Osteocyte (in vitro differentiated cells): ENCODE results near the gene PYROXD2. TPM values are rescaled to one million over a fixed set of nuclear protein-coding genes. Genes with fewer than 3 reads are reported as not detected.
A peak's percentile ranks its signal among the peaks of the same experiment; 100 is the strongest.
"Not testable (repeated sequence)": the region's sequence is repeated elsewhere in the genome, so short reads cannot be mapped to it uniquely, and the experiment has no call there.

ENCODE experiments used
- DNase-seq: peaks from one replicate; pipeline ENCODE4 v3.0.0; 2021; ENCODE audit warnings: mixed read lengths; ENCODE audit not compliant: unreplicated experiment; ENCODE audit errors: extremely low spot score
- H3K27ac Mint-ChIP-seq: one replicate; pipeline ENCODE4 v1.8.0; 2021; ENCODE audit warnings: mild to moderate bottlenecking, mixed read lengths; ENCODE audit not compliant: unreplicated experiment
- H3K27me3 Mint-ChIP-seq: one replicate; pipeline ENCODE4 v1.8.0; 2021; ENCODE audit warnings: mixed read lengths; ENCODE audit not compliant: unreplicated experiment
- H3K36me3 Mint-ChIP-seq: one replicate; pipeline ENCODE4 v1.8.0; 2021; ENCODE audit warnings: mixed read lengths; ENCODE audit not compliant: unreplicated experiment
- H3K4me1 Mint-ChIP-seq: one replicate; pipeline ENCODE4 v1.8.0; 2021; ENCODE audit warnings: mixed read lengths; ENCODE audit not compliant: unreplicated experiment
- H3K4me3 Mint-ChIP-seq: one replicate; pipeline ENCODE4 v1.8.0; 2021; ENCODE audit warnings: mild to moderate bottlenecking, moderate library complexity, mixed read lengths; ENCODE audit not compliant: unreplicated experiment
- H3K9me3 Mint-ChIP-seq: one replicate; pipeline ENCODE4 v1.8.0; 2021; ENCODE audit warnings: mixed read lengths; ENCODE audit not compliant: unreplicated experiment
- CTCF ChIP-seq: fragments of 200-600 bp; sonication (generic); IDR thresholded peaks from 2 replicates; pipeline ENCODE4 v1.5.0; 2021; ENCODE audit warnings: antibody characterized with exemption, mild to moderate bottlenecking, moderate library complexity
- total RNA-seq: library from RNA; stranded (reverse); gene quantifications from 2 replicates; pipeline ENCODE4 v1.2.1, GENCODE V29; 2021

The PYROXD2 gene
- total RNA-seq, 1 donor from 2014 or later: 4.6 TPM

- H3K4me3 Mint-ChIP-seq: no peak overlapping the region
- H3K4me1 Mint-ChIP-seq: peaks cover 30% of the 10 kb centered on the region
- DNase-seq: peak; percentile 87
- H3K27me3 Mint-ChIP-seq: peaks cover 21% of the 10 kb centered on the region
- peak overlapping the region; percentile 42 for H3K27ac Mint-ChIP-seq
- TF ChIP-seq CTCF: no peak
- H3K36me3 Mint-ChIP-seq: peaks cover 3% of the 10 kb centered on the region
- peaks cover 9% of the 10 kb centered on the region for H3K9me3 Mint-ChIP-seq
Observed at GRCh38 chr10:98349508-98349922, 65.5 kb downstream of the PYROXD2 start.

- no peak for TF ChIP-seq CTCF
- H3K9me3 Mint-ChIP-seq: peaks cover 9% of the 10 kb centered on the region
- H3K4me3 Mint-ChIP-seq: no peak overlapping the region
- peaks cover 3% of the 10 kb centered on the region for H3K36me3 Mint-ChIP-seq
- H3K27me3 Mint-ChIP-seq: peaks cover 18% of the 10 kb centered on the region
- peaks cover 30% of the 10 kb centered on the region for H3K4me1 Mint-ChIP-seq
- no peak overlapping the region for H3K27ac Mint-ChIP-seq
- DNase-seq: no peak
Observed at GRCh38 chr10:98346847-98347246, 68.1 kb downstream of the PYROXD2 start.

- H3K4me1 Mint-ChIP-seq: peaks cover 29% of the 10 kb centered on the region
- H3K27me3 Mint-ChIP-seq: peaks cover 19% of the 10 kb centered on the region
- peaks cover 9% of the 10 kb centered on the region for H3K9me3 Mint-ChIP-seq
- H3K27ac Mint-ChIP-seq: peak overlapping the region; percentile 29
- peaks cover 3% of the 10 kb centered on the region for H3K36me3 Mint-ChIP-seq
- TF ChIP-seq CTCF: no peak
- no peak for DNase-seq
- no peak overlapping the region for H3K4me3 Mint-ChIP-seq
Observed at GRCh38 chr10:98344589-98345038, 70.4 kb downstream of the PYROXD2 start.

GRCh38 chr10:98341701-98342100, 73.3 kb downstream of the PYROXD2 start:
- H3K4me3 Mint-ChIP-seq, H3K9me3 Mint-ChIP-seq, H3K27ac Mint-ChIP-seq, DNase-seq, H3K36me3 Mint-ChIP-seq: not testable (repeated sequence)
- H3K4me1 Mint-ChIP-seq: peaks cover 29% of the 10 kb centered on the region
- H3K27me3 Mint-ChIP-seq: peaks cover 21% of the 10 kb centered on the region

GRCh38 chr10:98340940-98341310, 74.1 kb downstream of the PYROXD2 start:
- Mint-ChIP-seq H3K36me3 (no peaks in the 10 kb centered on the region), H3K9me3 (no peaks in the 10 kb centered on the region), H3K4me1 (peaks cover 29% of the 10 kb centered on the region), H3K27me3 (peaks cover 21% of the 10 kb centered on the region), H3K27ac (no peak overlapping the region), H3K4me3 (no peak overlapping the region)
- DNase-seq: no peak
- TF ChIP-seq CTCF: no peak
